Effector memory CD4-positive, alpha-beta T cell (primary cell): Measurements from ENCODE around the gene VSX2.

ENCODE experiments used
- DNase-seq, 3 donors: peaks; one replicate each; pipeline ENCODE4 v3.0.0-alpha.2; 2020
- H3K27ac ChIP-seq: 2 replicates; pipeline ENCODE4 v1.7.0; 2013; ENCODE audit warnings: mild to moderate bottlenecking, low read length, moderate library complexity; ENCODE audit not compliant: insufficient read depth, poor library complexity, severe bottlenecking
- H3K27me3 ChIP-seq: replicated peaks from 2 replicates; pipeline ENCODE4 v1.7.0; 2013; ENCODE audit warnings: mild to moderate bottlenecking, low read length; ENCODE audit not compliant: insufficient read depth, control insufficient read depth, poor library complexity, severe bottlenecking
- H3K36me3 ChIP-seq: 2 replicates; pipeline ENCODE4 v1.7.0; 2013; ENCODE audit warnings: mild to moderate bottlenecking, low read length, moderate library complexity; ENCODE audit not compliant: control insufficient read depth, insufficient read depth
- H3K4me1 ChIP-seq: 2 replicates; pipeline ENCODE4 v1.7.0; 2013; ENCODE audit warnings: low read length, mild to moderate bottlenecking; ENCODE audit not compliant: control insufficient read depth, insufficient read depth, poor library complexity, severe bottlenecking
- H3K4me3 ChIP-seq: 2 replicates; pipeline ENCODE4 v1.7.0; 2013; ENCODE audit warnings: low read length, low read depth, mild to moderate bottlenecking; ENCODE audit not compliant: insufficient read depth, poor library complexity, severe bottlenecking
- H3K9me3 ChIP-seq: 2 replicates; pipeline ENCODE4 v1.7.0; 2013; ENCODE audit warnings: mild to moderate bottlenecking, low read length, moderate library complexity; ENCODE audit not compliant: control insufficient read depth

The VSX2 gene

GRCh38 chr14:74257941-74258763 lies 18.9 kb downstream of the VSX2 start:
- Histone ChIP-seq H3K36me3 (no peaks in the 10 kb centered on the region), H3K27ac (no peak overlapping the region), H3K9me3 (no peaks in the 10 kb centered on the region), H3K4me3 (peak overlapping the region; percentile 66), H3K4me1 (peaks cover 12% of the 10 kb centered on the region), H3K27me3 (peaks cover 8% of the 10 kb centered on the region)
- no peak for DNase-seq

GRCh38 chr14:74258764-74259035 lies 19.5 kb downstream of the VSX2 start:
- no peak for DNase-seq
- H3K4me1 ChIP-seq, result peaks cover 12% of the 10 kb centered on the region
- peaks cover 8% of the 10 kb centered on the region for H3K27me3 ChIP-seq
- H3K4me3 ChIP-seq, result no peak overlapping the region
- no peaks in the 10 kb centered on the region for H3K9me3 ChIP-seq
- no peaks in the 10 kb centered on the region for H3K36me3 ChIP-seq
- H3K27ac ChIP-seq, result no peak overlapping the region

- Histone ChIP-seq H3K4me3 (no peak overlapping the region), H3K27me3 (peaks cover 8% of the 10 kb centered on the region)
Observed at GRCh38 chr14:74259513-74259912, 20.3 kb downstream of the VSX2 start.

GRCh38 chr14:74260525-74261233 lies 21.4 kb downstream of the VSX2 start:
- Histone ChIP-seq H3K27me3 (peaks cover 8% of the 10 kb centered on the region), H3K27ac (no peak overlapping the region), H3K4me1 (peaks cover 12% of the 10 kb centered on the region), H3K36me3 (no peaks in the 10 kb centered on the region), H3K4me3 (no peak overlapping the region), H3K9me3 (no peaks in the 10 kb centered on the region)
- DNase-seq, result no peak

More at GRCh38 chr14:74259513-74259912, 20.3 kb downstream of the VSX2 start:
- Histone ChIP-seq H3K36me3 (no peaks in the 10 kb centered on the region), H3K4me1 (peaks cover 12% of the 10 kb centered on the region), H3K9me3 (no peaks in the 10 kb centered on the region), H3K27ac (no peak overlapping the region)
- DNase-seq, result no peak

GRCh38 chr14:74261288-74261687 lies 22.0 kb downstream of the VSX2 start:
- Histone ChIP-seq H3K27ac (no peak overlapping the region), H3K9me3 (no peaks in the 10 kb centered on the region), H3K4me3 (no peak overlapping the region), H3K27me3 (peaks cover 8% of the 10 kb centered on the region), H3K4me1 (peaks cover 12% of the 10 kb centered on the region), H3K36me3 (no peaks in the 10 kb centered on the region)
- no peak for DNase-seq

- H3K27me3 ChIP-seq, result peaks cover 8% of the 10 kb centered on the region
- no peak overlapping the region for H3K27ac ChIP-seq
- peaks cover 8% of the 10 kb centered on the region for H3K4me1 ChIP-seq
- no peaks in the 10 kb centered on the region for H3K36me3 ChIP-seq
- H3K9me3 ChIP-seq, result no peaks in the 10 kb centered on the region
- no peak for DNase-seq
- H3K4me3 ChIP-seq, result no peak overlapping the region
Observed at GRCh38 chr14:74262076-74262475, 22.8 kb downstream of the VSX2 start.

- Histone ChIP-seq H3K36me3 (no peaks in the 10 kb centered on the region), H3K27me3 (peaks cover 5% of the 10 kb centered on the region), H3K4me3 (no peak overlapping the region), H3K4me1 (peaks cover 4% of the 10 kb centered on the region), H3K9me3 (no peaks in the 10 kb centered on the region), H3K27ac (no peak overlapping the region)
- DNase-seq, result no peak
Observed at GRCh38 chr14:74263181-74263580, 23.9 kb downstream of the VSX2 start.

GRCh38 chr14:74263921-74264320 lies 24.7 kb downstream of the VSX2 start:
- no peak overlapping the region for H3K4me3 ChIP-seq
- no peaks in the 10 kb centered on the region for H3K4me1 ChIP-seq
- no peaks in the 10 kb centered on the region for H3K9me3 ChIP-seq
- H3K27me3 ChIP-seq, result no peaks in the 10 kb centered on the region
- no peaks in the 10 kb centered on the region for H3K36me3 ChIP-seq
- no peak for DNase-seq
- H3K27ac ChIP-seq, result no peak overlapping the region

- H3K9me3 ChIP-seq, result no peaks in the 10 kb centered on the region
- no peak for DNase-seq
- no peak overlapping the region for H3K27ac ChIP-seq
- H3K27me3 ChIP-seq, result no peaks in the 10 kb centered on the region
- no peaks in the 10 kb centered on the region for H3K36me3 ChIP-seq
- H3K4me1 ChIP-seq, result no peaks in the 10 kb centered on the region
- no peak overlapping the region for H3K4me3 ChIP-seq
Observed at GRCh38 chr14:74265301-74265965, 26.2 kb downstream of the VSX2 start.

- Histone ChIP-seq H3K4me1 (no peaks in the 10 kb centered on the region), H3K27ac (no peak overlapping the region), H3K27me3 (no peaks in the 10 kb centered on the region), H3K9me3 (no peaks in the 10 kb centered on the region), H3K36me3 (no peaks in the 10 kb centered on the region), H3K4me3 (no peak overlapping the region)
- DNase-seq, result no peak
Observed at GRCh38 chr14:74267588-74267987, 28.3 kb downstream of the VSX2 start.
